ENCODE measurements around the gene GRSF1. TPM values are rescaled to one million over a fixed set of nuclear protein-coding genes. Genes with fewer than 3 reads are reported as not detected.

Gene GRSF1
- total RNA-seq, 1 experiment from 2014 or later: 108 TPM

GRCh38 chr4:70874268-70875156 lies 34.8 kb upstream of the GRSF1 start:
- Histone ChIP-seq H3K4ac (ENCODE audit: low read depth, low read length) (no peak overlapping the region), H3K79me1 (ENCODE audit: insufficient read depth, low read depth, low read length, poor library complexity, severe bottlenecking) (no peaks in the 10 kb centered on the region), H4K8ac (replicated peaks; ENCODE audit: insufficient read length, low read depth, low read length) (no peak overlapping the region), H3K4me1 (ENCODE audit: insufficient read depth, low read length) (no peaks in the 10 kb centered on the region), H4K20me1 (ENCODE audit: control insufficient read depth, insufficient read depth, insufficient read length) (no peaks in the 10 kb centered on the region), H2BK120ac (ENCODE audit: low read depth, low read length, poor library complexity, severe bottlenecking) (no peak overlapping the region), H3K18ac (ENCODE audit: insufficient read length, low read depth, low read length) (no peak overlapping the region), H3T11ph (ENCODE audit: low read length) (no peak overlapping the region), H2BK15ac (ENCODE audit: low read depth, low read length) (no peak overlapping the region), H3K56ac (ENCODE audit: insufficient read length, low read depth, low read length) (no peak overlapping the region), H2AFZ (ENCODE audit: low read length) (no peak overlapping the region), H2BK12ac (ENCODE audit: insufficient read length, low read depth, low read length) (no peak overlapping the region), H3K27ac (ENCODE audit: insufficient read length, low read depth, low read length) (no peak overlapping the region), H3K4me2 (ENCODE audit: insufficient read depth, insufficient read length, low read length) (no peak overlapping the region), H4K5ac (ENCODE audit: insufficient read length, low read depth, low read length) (no peak overlapping the region), H2BK5ac (ENCODE audit: insufficient read length, low read length) (no peak overlapping the region), H3K79me2 (ENCODE audit: insufficient read depth, low read length) (no peaks in the 10 kb centered on the region), H3K27me3 (ENCODE audit: insufficient read depth, low read length) (no peaks in the 10 kb centered on the region), H2AK5ac (ENCODE audit: insufficient read length, low read length) (no peak overlapping the region), H4K91ac (ENCODE audit: insufficient read length, low read depth, low read length) (no peak overlapping the region), H3K23ac (ENCODE audit: insufficient read length, low read depth, low read length) (no peak overlapping the region), H3K23me2 (ENCODE audit: insufficient read length, low read depth, low read length, poor library complexity, severe bottlenecking) (no peaks in the 10 kb centered on the region), H3K9me3 (ENCODE audit: control insufficient read depth, low read depth, low read length) (no peaks in the 10 kb centered on the region), H3K14ac (ENCODE audit: insufficient read depth, low read length) (no peak overlapping the region), H3K9ac (ENCODE audit: extremely low read depth, insufficient read length, low read length) (no peak overlapping the region), H2BK20ac (ENCODE audit: low read depth, low read length, poor library complexity, severe bottlenecking) (no peak overlapping the region)
- no peaks in the 10 kb centered on the region for H3K4me1 Mint-ChIP-seq
- no CpG with 5 or more reads among the region's 19 CpGs for WGBS (ENCODE audit: extremely low coverage, insufficient read length, low lambda C conversion rate)
- DNase-seq: no peak
- H3K27me3 Mint-ChIP-seq (ENCODE audit: low read depth): no peaks in the 10 kb centered on the region; the same call in 1 of the 2 replicates
- TF ChIP-seq, protein P1, sequence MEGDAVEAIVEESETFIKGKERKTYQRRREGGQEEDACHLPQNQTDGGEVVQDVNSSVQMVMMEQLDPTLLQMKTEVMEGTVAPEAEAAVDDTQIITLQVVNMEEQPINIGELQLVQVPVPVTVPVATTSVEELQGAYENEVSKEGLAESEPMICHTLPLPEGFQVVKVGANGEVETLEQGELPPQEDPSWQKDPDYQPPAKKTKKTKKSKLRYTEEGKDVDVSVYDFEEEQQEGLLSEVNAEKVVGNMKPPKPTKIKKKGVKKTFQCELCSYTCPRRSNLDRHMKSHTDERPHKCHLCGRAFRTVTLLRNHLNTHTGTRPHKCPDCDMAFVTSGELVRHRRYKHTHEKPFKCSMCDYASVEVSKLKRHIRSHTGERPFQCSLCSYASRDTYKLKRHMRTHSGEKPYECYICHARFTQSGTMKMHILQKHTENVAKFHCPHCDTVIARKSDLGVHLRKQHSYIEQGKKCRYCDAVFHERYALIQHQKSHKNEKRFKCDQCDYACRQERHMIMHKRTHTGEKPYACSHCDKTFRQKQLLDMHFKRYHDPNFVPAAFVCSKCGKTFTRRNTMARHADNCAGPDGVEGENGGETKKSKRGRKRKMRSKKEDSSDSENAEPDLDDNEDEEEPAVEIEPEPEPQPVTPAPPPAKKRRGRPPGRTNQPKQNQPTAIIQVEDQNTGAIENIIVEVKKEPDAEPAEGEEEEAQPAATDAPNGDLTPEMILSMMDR (conservative IDR thresholded peaks at IDR 0.05): no peak
- no peaks in the 10 kb centered on the region for H3K36me3 Mint-ChIP-seq (ENCODE audit: insufficient read depth in 1 of 3, low read depth in 3 of 3)
- no peaks in the 10 kb centered on the region for H3K9me3 Mint-ChIP-seq
- H3K4me3 Mint-ChIP-seq: no peak overlapping the region
- H3K27ac Mint-ChIP-seq: no peak overlapping the region
